ENCODE measurements around the gene FAM107B. TPM values are rescaled to one million over a fixed set of nuclear protein-coding genes. Genes with fewer than 3 reads are reported as not detected.

The FAM107B gene
- total and polyA plus RNA-seq, 2 of the 13 experiments (the other 11 are each of a cell fraction or from before 2014, with no cell fraction given) = 15.7 to 24.8 TPM

DNA sequence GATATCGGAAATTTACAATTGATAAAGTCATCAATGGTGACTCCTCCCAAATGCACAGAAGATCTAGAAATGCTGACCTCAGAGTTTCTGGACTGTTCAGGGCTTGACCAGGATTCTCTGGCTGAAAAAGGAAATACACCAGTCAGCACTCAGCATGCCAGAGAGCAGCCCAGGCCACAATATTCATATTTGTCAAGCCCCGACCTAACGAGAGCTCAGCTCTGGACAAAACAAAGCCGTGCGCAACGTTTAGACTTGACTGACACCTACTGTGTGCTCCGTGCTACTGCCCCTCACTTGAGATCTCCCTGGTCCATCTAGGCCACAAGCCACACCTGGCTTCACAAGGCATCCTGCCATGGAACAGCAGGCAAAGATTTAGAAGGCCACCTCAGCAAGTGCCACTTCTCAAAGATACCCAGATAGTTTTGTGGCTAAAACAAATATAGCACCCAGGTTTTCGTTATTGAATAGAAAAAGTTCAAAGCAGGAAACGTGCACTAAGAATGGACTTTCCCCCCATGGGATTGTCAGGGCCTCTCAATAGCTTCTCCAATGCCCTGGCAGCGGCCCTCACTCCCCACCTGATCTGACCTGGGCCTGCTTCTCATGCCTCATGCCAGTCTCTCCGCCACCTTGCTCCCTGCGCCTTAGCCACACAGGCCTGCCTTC is 218.3 kb downstream of the FAM107B start (continued):
- no peak for TF ChIP-seq ZNF235 (CRISPR knock-in tag; IDR thresholded peaks at IDR 0.05; ENCODE audit: borderline replicate concordance)
- TF ChIP-seq, protein P1, sequence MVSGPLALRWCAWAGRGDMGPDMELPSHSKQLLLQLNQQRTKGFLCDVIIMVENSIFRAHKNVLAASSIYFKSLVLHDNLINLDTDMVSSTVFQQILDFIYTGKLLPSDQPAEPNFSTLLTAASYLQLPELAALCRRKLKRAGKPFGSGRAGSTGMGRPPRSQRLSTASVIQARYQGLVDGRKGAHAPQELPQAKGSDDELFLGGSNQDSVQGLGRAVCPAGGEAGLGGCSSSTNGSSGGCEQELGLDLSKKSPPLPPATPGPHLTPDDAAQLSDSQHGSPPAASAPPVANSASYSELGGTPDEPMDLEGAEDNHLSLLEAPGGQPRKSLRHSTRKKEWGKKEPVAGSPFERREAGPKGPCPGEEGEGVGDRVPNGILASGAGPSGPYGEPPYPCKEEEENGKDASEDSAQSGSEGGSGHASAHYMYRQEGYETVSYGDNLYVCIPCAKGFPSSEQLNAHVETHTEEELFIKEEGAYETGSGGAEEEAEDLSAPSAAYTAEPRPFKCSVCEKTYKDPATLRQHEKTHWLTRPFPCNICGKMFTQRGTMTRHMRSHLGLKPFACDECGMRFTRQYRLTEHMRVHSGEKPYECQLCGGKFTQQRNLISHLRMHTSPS (CRISPR knock-in tag; IDR thresholded peaks at IDR 0.05; ENCODE audit: low read depth) = peak; percentile 77; the same call in 1 of the 2 replicates
- no peak for TF ChIP-seq ZFP37 (CRISPR knock-in tag; IDR thresholded peaks at IDR 0.05; ENCODE audit: borderline replicate concordance)
- TF ChIP-seq, protein P2, sequence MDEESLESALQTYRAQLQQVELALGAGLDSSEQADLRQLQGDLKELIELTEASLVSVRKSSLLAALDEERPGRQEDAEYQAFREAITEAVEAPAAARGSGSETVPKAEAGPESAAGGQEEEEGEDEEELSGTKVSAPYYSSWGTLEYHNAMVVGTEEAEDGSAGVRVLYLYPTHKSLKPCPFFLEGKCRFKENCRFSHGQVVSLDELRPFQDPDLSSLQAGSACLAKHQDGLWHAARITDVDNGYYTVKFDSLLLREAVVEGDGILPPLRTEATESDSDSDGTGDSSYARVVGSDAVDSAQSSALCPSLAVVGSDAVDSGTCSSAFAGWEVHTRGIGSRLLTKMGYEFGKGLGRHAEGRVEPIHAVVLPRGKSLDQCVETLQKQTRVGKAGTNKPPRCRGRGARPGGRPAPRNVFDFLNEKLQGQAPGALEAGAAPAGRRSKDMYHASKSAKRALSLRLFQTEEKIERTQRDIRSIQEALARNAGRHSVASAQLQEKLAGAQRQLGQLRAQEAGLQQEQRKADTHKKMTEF (CRISPR knock-in tag; IDR thresholded peaks at IDR 0.05) = 0 out of 2 replicates have a peak, but pooled peaks have one; percentile 26
- TF ChIP-seq MED8 (CRISPR knock-in tag; IDR thresholded peaks at IDR 0.05; ENCODE audit: insufficient replicate concordance) = no peak
- TF ChIP-seq, protein P3, sequence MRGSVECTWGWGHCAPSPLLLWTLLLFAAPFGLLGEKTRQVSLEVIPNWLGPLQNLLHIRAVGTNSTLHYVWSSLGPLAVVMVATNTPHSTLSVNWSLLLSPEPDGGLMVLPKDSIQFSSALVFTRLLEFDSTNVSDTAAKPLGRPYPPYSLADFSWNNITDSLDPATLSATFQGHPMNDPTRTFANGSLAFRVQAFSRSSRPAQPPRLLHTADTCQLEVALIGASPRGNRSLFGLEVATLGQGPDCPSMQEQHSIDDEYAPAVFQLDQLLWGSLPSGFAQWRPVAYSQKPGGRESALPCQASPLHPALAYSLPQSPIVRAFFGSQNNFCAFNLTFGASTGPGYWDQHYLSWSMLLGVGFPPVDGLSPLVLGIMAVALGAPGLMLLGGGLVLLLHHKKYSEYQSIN (CRISPR knock-in tag; IDR thresholded peaks at IDR 0.05; ENCODE audit: borderline replicate concordance) = no peak
- TF ChIP-seq KAT2B (IDR thresholded peaks at IDR 0.05; ENCODE audit: borderline replicate concordance, low read depth, low read length) = no peak
- TF ChIP-seq ZNF567 (CRISPR knock-in tag; IDR thresholded peaks at IDR 0.05; ENCODE audit: borderline replicate concordance) = 0 out of 2 replicates have a peak, but pooled peaks have one; percentile 24
- TF ChIP-seq, protein P4, sequence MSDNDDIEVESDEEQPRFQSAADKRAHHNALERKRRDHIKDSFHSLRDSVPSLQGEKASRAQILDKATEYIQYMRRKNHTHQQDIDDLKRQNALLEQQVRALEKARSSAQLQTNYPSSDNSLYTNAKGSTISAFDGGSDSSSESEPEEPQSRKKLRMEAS (IDR thresholded peaks at IDR 0.05) = peak; percentile 16; the same call in 1 of the 2 replicates
- peak; percentile 88 for TF ChIP-seq MAFF (IDR thresholded peaks at IDR 0.05; ENCODE audit: low read depth, low read length)
- no peak for TF ChIP-seq ZNF850 (CRISPR knock-in tag; conservative IDR thresholded peaks at IDR 0.05)
- no peak for TF ChIP-seq ZNF543 (CRISPR knock-in tag; IDR thresholded peaks at IDR 0.05)
- TF ChIP-seq, protein P5, sequence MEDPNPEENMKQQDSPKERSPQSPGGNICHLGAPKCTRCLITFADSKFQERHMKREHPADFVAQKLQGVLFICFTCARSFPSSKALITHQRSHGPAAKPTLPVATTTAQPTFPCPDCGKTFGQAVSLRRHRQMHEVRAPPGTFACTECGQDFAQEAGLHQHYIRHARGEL (CRISPR knock-in tag; IDR thresholded peaks at IDR 0.05) = no peak
- 0 out of 2 replicates have a peak, but pooled peaks have one; percentile 27 for TF ChIP-seq NCOA2 (CRISPR knock-in tag; IDR thresholded peaks at IDR 0.05)
- TF ChIP-seq HES4 (CRISPR knock-in tag; IDR thresholded peaks at IDR 0.05; ENCODE audit: borderline replicate concordance) = no peak
- TF ChIP-seq TEAD2 (CRISPR knock-in tag; IDR thresholded peaks at IDR 0.05) = no peak
- TF ChIP-seq KDM4B (CRISPR knock-in tag; IDR thresholded peaks at IDR 0.05) = no peak
- TF ChIP-seq TCF7L2 (IDR thresholded peaks at IDR 0.05; ENCODE audit: low read depth, low read length) = no peak
- TF ChIP-seq TEAD3 (CRISPR knock-in tag; optimal IDR thresholded peaks at IDR 0.05; ENCODE audit: borderline replicate concordance) = no peak
- TF ChIP-seq ZNF460 (CRISPR knock-in tag; IDR thresholded peaks at IDR 0.05; ENCODE audit: borderline replicate concordance) = no peak
- TF ChIP-seq NFIC (IDR thresholded peaks at IDR 0.05; ENCODE audit: low read length) = no peak
- peak; percentile 10; the same call in 1 of the 2 replicates for TF ChIP-seq NR2F6 (IDR thresholded peaks at IDR 0.05)
- no peak for TF ChIP-seq NR2F6 (CRISPR knock-in tag; IDR thresholded peaks at IDR 0.05)
- TF ChIP-seq ZNF563 (CRISPR knock-in tag; IDR thresholded peaks at IDR 0.05) = no peak
- 0 out of 2 replicates have a peak, but pooled peaks have one; percentile 17 for TF ChIP-seq SAP130 (CRISPR knock-in tag; IDR thresholded peaks at IDR 0.05; ENCODE audit: low read depth)
- no peak for TF ChIP-seq ZNF737 (CRISPR knock-in tag; IDR thresholded peaks at IDR 0.05; ENCODE audit: borderline replicate concordance)
- peak; percentile 72 for TF ChIP-seq STAG1 (CRISPR knock-in tag; IDR thresholded peaks at IDR 0.05)
- TF ChIP-seq ZNF274 (CRISPR knock-in tag; IDR thresholded peaks at IDR 0.05) = peak; percentile 46; the same call in 1 of the 2 replicates
